ENCODE data around the gene DNAJC1.
"Not testable (repeated sequence)": the region's sequence is repeated elsewhere in the genome, so short reads cannot be mapped to it uniquely, and the experiment has no call there.

The DNAJC1 gene

DNA sequence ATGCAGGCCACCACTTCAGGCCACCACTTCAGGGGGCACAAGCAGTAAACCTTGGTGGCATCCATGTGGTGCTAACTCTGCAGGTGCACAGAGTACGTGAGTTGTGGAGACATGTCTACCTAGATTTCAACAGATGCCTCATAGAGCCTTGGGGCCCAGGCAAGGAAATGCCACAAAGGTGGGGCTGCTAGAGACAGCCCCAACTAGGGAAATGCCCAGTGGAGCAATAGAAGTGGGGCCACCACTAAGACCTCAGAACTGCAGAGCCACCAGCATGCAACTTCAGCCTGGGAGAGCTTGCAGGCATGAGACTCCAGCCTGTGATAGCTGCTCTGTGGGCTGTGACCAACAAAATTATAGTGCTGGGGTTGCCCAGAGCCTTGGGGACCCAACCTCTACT lies 107.6 kb downstream of the DNAJC1 start:
- DNase-seq: no peak

DNA sequence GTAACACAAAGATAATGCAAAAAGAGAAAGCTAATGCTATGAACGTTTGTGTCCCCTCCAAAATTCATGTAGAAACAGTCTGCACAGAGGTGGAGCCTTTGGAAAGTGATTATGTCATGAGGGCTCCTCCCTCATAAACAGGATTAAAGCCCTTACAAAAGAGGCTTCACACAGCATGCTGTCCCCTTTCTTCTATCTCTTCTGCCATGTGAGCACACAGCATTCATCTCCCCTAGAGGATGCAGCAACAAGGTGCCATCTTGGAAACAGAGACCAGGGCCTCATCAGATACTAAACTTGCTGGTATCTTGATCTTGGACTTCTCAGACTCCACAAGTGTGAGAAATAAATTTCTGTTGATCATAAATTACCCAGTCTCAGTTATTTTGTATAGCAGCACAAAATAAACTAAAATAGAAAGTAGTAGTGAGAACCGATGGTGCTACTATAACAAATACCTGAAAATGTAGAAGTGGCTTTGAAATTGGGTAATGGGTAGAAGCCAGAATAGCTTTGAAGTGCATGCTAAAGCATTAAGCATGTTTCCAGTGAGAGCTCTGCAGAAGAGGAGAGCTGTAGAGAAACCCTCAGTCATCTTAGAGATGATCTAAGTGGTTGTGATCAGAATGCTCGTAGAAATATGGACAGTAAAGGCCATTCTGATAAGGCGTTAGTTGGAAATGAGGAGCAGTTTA lies 108.7 kb downstream of the DNAJC1 start:
- no peak for DNase-seq

DNA sequence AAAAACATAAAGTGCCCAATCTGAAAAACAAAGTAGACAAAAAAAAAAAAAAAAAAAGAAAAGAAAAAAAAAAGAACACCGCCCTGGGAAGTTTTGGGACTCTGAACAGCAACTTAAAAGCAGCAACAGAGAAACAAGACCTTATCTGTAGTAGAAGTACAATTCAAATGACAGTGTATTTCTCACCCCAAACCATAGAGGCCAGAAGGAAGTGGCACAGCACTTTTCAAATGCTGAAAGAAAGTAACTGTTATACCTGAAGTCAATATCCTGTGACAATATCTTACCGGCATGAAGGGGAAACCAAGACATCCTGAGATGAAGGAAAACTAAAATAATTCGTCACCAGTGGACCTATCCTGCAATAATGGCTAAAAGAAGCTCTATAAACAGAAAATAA lies 112.1 kb downstream of the DNAJC1 start:
- DNase-seq: no peak

DNA sequence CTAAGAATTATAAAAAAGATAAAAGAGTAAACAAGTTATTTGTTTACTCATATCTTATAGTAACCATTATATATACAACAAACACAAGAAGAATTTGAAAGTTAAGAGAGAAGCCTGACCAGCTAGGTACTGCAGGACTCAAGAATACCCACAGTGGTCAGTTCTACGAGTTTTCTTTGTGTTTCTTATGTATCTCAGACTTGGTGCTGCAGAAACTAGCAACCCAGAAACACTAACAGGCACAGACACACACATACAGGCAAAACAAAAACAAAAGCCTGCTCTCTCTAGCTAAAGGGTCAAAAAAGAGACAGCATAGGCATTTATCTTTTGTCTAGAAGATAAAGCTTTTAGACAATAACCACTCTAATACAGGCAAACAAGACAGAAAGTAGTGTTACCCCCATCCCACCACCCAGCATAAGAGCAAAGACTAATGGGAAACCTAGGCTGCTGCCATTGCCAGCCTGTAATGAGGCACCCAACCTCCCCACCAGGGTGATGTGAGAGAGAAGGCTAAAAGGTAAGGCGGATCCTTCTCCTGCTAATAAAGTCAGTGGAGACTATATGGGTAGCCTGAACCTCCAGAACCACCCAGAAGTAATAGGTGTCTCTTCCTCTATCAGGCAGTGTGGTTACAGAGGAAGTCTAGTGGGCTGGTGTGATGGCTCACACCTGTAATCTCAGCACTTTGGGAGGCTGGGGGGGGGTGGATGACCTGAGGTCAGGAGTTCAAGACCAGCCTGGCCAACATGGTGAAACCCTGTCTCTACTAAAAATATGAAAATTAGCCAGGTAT lies 113.9 kb downstream of the DNAJC1 start:
- no peak for DNase-seq

DNA sequence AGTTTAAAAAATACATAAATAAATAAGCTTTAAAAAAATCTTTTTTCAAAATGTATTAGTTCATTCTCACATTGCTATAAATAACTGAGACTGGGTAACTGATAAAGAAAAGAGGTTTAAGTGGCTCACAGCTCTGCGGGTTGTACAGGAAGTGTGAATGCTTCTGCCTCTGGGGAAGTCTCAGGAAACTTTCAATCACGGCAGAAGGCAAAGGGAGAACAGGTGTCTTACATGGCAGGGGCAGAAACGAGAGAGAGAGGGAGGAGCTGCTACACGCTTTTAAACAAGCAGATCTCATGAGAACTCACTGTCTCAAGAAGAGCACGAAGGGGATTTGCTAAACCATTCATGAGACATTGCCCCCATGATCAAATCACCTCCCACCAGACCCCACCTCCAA lies 114.6 kb downstream of the DNAJC1 start:
- no peak for DNase-seq

DNA sequence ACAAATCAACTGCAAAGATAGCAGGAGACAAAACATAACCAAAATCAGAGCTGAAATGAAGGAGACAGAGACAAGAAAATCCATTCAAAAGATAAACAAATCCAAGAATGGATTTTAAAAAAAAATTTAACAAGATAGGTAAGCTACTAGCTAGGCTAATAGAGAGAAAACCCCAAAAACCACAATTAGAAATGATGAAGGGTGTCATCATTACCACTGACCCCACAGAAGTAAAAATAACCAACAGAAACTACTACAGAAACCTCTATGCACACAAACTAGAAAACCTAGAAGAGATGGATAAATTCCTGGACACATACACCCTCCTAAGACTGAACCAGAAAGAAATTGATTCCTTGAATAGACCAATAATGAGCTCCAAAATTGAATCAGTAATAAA lies 117.6 kb downstream of the DNAJC1 start:
- DNase-seq: no peak

DNA sequence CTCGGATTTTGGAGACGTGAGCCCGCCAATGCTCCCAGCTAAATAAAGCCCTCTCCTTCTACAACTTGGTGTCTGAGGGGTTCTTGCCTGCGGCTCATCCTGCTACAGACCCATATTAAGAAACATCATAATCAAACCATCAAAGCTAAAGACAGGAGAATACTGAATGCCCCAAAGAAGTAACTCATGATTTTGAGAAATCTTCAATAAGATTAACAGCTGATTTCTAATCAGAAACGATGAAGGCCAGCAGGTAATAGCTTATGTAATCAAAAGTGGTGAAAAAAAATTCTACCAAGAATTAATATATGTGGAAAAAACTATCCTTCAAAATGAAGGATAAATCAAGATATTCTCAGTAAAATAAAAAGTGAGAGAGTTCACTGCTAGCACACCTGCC lies 130.3 kb downstream of the DNAJC1 start:
- no peak for DNase-seq

DNA sequence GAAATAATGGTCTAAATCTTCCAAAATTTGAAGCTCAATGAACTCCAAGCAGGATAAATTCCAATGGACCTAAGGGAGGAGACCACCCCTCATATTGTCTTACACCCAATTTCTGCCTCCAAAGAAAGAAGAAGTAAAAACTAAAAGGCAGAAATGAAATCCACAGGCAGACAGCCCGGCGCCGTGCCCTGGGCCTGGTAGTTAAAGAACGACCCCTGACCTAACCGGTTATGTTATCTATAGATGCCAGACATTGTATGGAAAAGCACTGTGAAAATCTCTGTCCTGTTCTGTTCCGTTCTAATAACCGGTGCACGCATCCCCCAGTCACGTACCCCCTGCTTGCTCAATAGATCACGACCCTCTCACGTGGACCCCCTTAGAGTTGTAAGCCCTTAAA lies 130.8 kb downstream of the DNAJC1 start:
- not testable (repeated sequence) for DNase-seq

DNA sequence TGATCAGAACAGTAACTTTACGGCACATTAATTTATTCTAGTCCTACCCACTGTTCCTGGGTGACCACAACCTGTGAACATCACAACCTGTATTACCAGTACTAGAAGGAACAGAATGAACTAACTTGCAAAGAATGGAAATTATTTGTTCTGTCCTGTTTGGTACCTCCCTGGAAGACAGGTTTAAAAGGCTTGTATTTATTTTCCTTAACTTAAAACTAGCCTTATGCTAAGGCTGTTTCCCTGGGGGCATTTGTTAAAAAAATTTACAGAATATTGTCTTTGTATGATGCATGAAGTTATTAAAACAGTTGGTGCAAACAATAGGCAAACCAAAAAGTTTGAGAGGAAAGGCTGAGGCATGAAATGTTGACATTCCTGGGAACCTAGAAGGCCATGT lies 132.7 kb downstream of the DNAJC1 start:
- no peak for DNase-seq

DNA sequence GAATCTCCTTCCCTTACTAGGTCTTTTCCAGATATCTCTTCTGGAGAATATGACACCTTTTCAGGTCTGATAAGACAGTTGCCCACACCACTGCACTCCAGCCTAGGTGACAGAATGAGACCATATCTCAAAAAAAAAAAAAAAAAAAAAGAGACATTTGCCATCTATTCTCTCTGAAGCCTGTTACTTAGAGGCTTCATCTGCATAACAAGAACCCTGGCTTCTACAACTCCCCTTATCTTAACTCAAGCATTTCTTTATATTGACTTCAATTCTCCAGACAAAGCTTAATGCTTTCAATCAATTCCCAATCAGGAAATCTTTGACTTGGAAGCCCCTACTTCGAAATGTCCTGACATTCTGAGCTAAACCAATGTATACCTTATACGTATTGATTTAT lies 134.4 kb downstream of the DNAJC1 start:
- DNase-seq: not testable (repeated sequence)

DNA sequence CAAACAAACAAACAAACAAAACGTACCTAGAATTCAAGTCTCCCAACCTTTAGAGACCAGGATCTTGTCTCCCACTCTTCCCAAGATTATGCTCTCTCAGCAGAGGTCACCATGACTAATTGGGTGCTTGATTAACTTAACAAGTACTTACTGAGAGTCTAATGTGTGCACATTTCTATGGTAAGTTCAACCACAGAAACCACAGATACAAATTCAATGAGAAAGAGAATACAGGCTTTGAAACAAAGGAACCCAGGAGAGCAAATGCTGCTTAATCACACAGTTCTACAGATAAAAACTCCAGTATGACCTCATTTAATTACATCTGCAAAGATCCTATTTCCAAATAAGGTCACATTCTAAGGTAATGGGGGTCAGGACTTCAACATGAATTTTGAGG lies 142.8 kb downstream of the DNAJC1 start:
- DNase-seq: no peak

DNA sequence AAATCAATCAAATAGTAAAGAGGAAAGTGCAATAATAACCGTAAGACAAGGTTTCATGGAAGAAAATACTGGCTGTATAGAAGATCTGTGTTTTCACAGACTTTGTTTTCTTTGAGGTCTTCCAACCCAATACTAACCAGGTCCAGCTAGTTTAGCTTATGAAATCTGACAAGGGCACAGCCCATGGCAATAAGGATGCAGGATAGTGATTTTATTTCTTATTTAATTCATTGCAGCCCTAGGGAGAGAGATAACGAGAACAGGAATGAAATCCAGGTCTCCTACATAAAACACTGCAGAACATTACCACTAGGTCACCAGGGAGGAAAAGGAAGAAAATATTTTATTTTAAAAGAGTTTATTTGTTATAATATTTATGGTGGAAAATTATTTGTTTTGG lies 145.1 kb downstream of the DNAJC1 start:
- DNase-seq: no peak

DNA sequence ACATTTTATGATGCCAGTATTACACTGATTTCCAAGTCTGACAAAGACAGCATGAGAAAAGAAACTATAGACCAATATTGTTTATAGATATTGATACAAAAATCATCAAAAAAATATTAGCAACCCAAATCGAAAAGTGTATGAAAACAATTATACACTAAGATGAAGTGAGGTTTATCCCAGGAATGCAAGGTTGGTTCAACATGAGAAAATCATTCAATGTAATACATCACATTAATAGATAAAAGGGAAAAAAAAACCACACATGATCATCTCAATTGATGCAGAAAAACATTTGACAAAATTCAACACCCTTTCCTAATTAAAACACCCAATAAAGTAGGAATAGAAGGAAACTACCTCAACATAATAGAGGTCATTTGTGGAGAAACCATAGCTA lies 153.9 kb downstream of the DNAJC1 start:
- DNase-seq: no peak

DNA sequence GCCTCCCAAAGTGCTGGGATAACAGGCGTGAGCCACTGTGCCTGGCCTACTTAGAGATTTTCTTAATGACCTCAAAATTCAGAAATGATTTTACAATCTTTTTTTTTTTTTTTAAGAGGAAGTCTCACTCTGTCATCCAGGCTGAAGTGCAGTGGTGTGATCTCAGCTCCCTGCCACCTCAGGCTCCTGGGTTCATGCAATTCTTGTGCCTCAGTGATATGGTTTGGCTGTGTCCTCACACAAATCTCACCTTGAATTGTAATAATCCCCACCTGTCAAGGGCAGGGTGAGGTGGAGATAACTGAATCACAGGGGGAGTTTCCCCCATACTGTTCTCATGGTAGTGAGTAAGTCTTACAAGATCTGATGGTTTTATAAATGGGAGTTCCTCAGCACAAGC lies 159.9 kb downstream of the DNAJC1 start:
- no peak for DNase-seq

DNA sequence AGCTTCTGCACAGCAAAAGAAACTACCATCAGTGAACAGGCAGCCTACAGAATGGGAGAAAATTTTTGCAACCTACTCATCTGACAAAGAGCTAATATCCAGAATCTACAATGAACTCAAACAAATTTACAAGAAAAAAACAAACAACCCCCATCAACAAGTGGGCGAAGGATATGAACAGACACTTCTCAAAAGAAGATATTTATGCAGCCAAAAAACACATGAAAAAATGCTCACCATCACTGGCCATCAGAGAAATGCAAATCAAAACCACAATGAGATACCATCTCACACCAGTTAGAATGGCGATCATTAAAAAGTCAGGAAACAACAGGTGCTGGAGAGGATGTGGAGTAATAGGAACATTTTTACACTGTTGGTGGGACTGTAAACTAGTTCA lies 162.3 kb downstream of the DNAJC1 start:
- not testable (repeated sequence) for DNase-seq

DNA sequence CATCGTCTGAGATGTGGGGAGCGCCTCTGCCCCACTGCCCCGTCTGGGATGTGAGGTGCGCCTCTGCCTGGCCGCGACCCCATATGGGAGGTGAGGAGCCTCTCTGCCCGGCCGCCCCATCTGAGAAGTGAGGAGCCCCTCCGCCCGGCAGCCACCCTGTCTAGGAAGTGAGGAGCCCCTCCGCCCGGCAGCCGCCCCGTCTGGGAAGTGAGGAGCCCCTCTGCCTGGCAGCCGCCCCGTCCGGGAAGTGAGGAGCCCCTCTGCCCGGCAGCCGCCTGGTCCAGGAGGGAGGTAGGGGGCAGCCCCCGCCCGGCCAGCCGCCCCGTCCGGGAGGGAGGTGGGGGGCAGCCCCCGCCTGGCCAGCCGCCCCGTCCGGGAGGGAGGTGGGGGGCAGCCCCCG lies 166.0 kb downstream of the DNAJC1 start:
- not testable (repeated sequence) for DNase-seq

DNA sequence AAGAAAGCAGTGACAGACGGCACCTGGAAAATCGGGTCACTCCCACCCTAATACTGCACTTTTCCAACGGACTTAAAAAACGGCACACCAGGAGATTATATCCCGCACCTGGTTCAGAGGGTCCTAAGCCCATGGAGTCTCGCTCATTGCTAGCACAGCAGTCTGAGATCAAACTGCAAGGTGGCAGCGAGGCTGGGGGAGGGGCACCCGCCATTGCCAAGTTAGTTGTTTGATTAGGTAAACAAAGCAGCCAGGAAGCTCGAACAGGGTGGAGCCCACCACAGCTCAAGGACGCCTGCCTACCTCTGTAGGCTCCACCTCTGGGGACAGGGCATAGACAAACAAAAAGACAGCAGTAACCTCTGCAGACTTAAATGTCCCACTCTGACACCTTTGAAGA lies 169.0 kb downstream of the DNAJC1 start:
- not testable (repeated sequence) for DNase-seq

DNA sequence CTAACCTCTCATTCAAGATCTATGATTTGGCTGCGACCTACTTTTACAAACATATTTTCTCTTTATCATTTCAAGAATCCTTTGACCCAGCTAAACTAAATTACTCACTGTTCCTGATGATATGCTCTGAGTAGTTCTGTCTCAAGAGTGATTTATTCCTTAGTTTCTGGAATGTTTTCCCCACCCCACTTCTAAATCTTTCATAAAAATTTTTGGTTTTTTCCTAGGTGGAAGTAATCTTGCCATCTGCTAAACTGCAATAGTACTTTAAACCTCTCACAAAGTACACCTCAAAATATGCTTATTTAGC lies 170.8 kb downstream of the DNAJC1 start:
- peak; percentile 36 for DNase-seq

DNA sequence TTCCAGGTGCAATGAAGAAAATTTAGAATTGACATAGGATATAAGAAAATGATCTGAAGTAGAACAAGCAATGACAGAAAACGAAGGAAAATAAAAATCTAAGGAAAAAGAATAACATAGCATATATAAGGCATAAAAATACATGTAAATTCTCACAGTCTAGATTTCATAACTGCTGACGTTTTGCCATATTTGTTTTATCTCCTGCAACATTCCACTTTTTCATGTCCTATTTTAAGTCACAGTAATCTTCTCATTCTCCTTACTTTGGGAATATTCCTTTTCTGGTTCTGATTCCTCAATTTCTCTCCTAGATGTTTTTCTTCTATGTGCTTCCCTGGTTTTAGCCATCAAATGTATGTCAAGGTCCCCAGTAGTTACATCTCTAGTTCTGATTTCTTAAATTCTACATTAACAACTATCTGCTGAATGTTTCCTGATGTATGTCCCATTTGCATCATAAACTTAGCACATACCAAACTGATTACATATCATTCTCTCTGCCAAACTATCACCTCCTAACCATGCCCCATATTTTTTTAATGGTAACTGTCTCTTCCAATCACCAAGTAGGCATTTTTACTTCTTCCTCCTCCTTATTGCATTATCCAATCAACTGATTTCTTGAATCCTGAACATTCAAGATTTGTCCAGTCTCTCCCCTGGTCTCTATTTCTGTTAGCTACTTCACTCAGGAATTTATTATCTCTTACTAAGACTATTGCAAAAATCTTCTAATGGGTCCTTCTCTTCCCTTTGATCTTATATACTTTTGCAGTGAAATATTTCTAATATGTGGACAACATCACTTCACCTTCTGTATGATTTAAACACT lies 171.3 kb downstream of the DNAJC1 start:
- peak; percentile 73 for DNase-seq

DNA sequence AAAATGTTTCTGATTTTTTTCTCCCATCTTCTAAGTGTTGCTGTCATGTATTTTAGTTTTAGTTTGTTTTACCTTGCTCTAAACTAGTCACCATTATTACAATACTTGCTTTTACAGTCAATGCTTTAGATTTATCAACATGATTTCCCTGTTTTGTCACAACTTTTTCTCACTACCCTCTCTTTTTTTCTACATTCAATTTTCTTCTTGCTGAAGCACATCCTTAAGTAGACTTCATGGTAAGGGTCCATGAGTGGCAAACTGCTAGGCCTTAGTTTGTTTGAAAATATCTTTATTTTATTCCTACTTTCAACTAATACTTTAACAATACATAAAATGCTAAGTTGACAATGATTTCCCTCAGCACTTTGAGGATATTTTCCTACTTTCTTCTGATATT lies 173.5 kb downstream of the DNAJC1 start:
- DNase-seq: no peak

DNA sequence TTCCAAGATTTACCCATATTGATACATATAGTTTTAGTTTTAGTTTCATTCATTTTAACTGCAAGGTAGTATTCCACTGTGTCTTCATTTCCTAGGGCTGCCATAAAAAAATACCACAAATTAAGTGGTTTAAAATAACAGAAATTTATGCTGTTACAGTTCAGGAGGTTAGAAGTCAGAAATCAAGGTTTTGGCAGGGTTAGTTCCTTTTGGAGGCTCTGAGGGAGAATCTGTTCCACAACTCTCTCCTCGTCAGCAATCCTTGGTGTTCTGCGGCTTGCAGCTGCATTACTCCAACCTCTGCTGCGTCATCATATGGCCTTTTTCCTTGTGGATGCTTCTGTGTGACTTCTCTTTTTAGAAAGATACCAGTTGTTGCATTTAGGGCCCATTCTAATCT lies 176.2 kb downstream of the DNAJC1 start:
- no peak for DNase-seq

DNA sequence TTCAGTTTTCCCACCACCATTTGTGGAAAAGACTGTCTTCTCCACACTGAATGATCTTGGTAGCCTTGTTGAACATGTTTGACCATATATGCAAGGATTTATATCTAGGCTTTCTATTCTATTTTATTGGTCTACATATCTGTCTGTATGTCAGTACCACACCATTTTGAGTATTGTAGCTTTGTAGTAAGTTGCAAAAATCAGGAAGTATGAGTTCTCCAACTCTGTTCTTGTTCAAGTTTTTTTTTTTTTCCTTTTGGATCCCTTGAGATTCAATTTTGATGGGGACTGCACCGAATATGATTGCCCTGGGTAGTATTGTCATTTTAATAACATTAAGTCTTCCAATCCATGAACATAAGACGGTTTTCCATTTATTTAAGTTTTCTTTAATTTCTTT lies 176.8 kb downstream of the DNAJC1 start:
- no peak for DNase-seq

DNA sequence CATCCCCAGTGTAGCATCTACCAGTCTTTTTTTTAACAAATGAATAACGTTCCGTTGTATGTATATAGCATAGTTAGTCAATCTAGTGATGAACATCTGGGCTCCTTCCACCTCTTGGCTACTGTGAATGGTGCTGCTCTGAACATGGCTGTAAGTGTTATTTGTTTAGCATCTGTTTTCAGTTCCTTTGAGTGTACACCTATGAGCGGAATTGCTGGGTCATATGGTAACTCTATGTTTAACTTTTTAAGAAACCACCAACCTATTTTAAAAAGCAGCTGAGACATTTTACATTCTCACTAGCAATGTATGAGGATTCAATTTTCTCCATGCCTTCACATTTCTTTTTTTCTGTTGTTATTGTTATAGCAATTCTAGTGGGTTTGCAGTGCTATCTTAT lies 178.2 kb downstream of the DNAJC1 start:
- no peak for DNase-seq

DNA sequence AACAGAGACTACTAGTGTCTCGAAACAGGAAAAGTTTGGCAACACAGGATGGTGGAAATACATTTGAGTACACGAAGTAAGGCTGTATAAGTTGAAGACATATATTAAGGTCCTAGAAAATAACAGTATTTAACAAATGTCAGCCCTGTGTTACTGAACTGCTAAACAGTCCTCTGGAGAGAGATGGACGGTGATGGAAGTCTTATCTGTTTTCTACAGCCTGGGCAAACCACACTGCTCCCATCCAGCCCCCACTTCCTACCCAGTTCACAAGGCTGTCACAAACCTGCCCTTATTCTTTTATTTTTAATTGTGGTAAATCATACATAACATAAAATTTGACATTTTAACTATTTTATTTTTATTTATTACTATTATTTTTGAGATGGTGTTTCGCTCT lies 179.1 kb downstream of the DNAJC1 start:
- DNase-seq: no peak

Measured in fibroblast of skin of back (primary cell).